ENCODE results near the gene SOWAHA. TPM values are rescaled to one million over a fixed set of nuclear protein-coding genes. Genes with fewer than 3 reads are reported as not detected.

Gene SOWAHA
- total RNA-seq, 1 experiment from 2014 or later, result 3.7 TPM

DNA sequence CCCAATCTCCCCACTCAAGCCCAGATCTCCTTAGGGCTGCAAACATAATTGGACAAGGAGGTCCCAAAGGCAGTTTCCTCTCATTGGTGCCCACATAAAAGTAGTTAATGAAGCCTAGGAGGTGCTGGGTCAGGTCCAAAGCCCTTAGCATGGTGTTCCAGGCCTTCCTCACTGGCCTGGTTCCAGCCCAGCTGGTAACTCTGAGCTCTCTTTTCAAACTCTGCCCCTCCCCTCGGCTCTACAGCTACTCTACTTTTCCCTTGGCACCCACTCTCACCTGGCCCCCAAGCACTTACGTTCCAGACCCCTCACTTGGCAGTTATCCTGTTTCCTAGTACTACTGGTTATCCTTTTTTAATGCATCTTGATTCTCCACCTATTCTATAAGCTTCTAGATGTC, 46.0 kb upstream of the SOWAHA start:
- POLR2A ChIA-PET, result no interaction called here
- no peaks in the 10 kb centered on the region for H3K9me3 Mint-ChIP-seq (ENCODE audit: unreplicated experiment)

DNA sequence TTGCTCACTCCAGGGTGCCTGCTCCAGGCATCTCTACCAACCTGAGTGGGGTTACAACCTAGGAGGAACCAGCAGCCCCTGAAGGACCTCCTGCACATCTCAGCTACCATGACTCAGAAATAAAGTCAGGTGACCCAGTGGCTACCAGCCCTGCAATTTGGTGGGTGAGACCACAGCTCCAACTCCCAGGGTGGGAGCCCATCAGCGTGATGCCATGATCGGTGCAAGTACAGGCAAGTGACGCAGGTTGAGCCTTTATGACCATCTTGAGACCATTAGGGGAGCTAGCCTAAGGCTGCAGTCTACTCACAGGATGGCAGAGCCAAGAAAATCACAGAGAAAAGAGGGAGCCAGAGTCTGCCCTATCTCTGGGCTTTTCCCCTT, 44.6 kb upstream of the SOWAHA start:
- Mint-ChIP-seq H3K4me1 (ENCODE audit: low read depth, unreplicated experiment) (no peaks in the 10 kb centered on the region), H3K27me3 (ENCODE audit: insufficient read depth, unreplicated experiment) (no peaks in the 10 kb centered on the region), H3K36me3 (ENCODE audit: insufficient read depth, unreplicated experiment) (no peaks in the 10 kb centered on the region), H3K27ac (ENCODE audit: unreplicated experiment) (no peak overlapping the region), H3K4me3 (ENCODE audit: unreplicated experiment) (no peak overlapping the region), H3K9me3 (ENCODE audit: unreplicated experiment) (no peaks in the 10 kb centered on the region)
- peaks cover 22% of the 10 kb centered on the region for H3K4me1 ChIP-seq
- no peak overlapping the region for H3K4me3 ChIP-seq (ENCODE audit: low read depth, low read length)
- no peaks in the 10 kb centered on the region for H3K9me3 ChIP-seq
- intact Hi-C loops (cut with micrococcal nuclease; ENCODE audit: unreplicated experiment), result no loop called here
- DNase-seq, result no peak
- ChIA-PET POLR2A (no interaction called here), CTCF (no interaction called here)
- H3K36me3 ChIP-seq (ENCODE audit: control insufficient read depth, insufficient read depth, low read length), result peaks cover 2% of the 10 kb centered on the region
- no TSS peak for BruUV-seq (replicated peaks)
- TF ChIP-seq, protein P1, sequence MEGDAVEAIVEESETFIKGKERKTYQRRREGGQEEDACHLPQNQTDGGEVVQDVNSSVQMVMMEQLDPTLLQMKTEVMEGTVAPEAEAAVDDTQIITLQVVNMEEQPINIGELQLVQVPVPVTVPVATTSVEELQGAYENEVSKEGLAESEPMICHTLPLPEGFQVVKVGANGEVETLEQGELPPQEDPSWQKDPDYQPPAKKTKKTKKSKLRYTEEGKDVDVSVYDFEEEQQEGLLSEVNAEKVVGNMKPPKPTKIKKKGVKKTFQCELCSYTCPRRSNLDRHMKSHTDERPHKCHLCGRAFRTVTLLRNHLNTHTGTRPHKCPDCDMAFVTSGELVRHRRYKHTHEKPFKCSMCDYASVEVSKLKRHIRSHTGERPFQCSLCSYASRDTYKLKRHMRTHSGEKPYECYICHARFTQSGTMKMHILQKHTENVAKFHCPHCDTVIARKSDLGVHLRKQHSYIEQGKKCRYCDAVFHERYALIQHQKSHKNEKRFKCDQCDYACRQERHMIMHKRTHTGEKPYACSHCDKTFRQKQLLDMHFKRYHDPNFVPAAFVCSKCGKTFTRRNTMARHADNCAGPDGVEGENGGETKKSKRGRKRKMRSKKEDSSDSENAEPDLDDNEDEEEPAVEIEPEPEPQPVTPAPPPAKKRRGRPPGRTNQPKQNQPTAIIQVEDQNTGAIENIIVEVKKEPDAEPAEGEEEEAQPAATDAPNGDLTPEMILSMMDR (IDR thresholded peaks at IDR 0.05; ENCODE audit: insufficient read depth in 1 of 2, low read depth in 1 of 2, low read length in 1 of 2, severe bottlenecking in 1 of 2, unreplicated experiment in 1 of 2), result no peak
- H3K27me3 ChIP-seq (replicated peaks; ENCODE audit: control insufficient read depth, insufficient read depth, low read length), result no peaks in the 10 kb centered on the region

More for the DNA sequence above, 46.0 kb upstream of the SOWAHA start:
- H3K4me3 Mint-ChIP-seq (ENCODE audit: unreplicated experiment), result no peak overlapping the region
- no peaks in the 10 kb centered on the region for H3K4me1 Mint-ChIP-seq (ENCODE audit: low read depth, unreplicated experiment)
- DNase-seq, result no peak
- intact Hi-C loops (cut with micrococcal nuclease; ENCODE audit: unreplicated experiment), result no loop called here
- Histone ChIP-seq H3K27me3 (replicated peaks; ENCODE audit: control insufficient read depth, insufficient read depth, low read length) (no peaks in the 10 kb centered on the region), H3K4me3 (ENCODE audit: low read depth, low read length) (no peak overlapping the region), H3K36me3 (ENCODE audit: control insufficient read depth, insufficient read depth, low read length) (peaks cover 2% of the 10 kb centered on the region), H3K4me1 (peaks cover 14% of the 10 kb centered on the region), H3K9me3 (no peaks in the 10 kb centered on the region)
- CTCF ChIA-PET, result no interaction called here
- TF ChIP-seq, protein P1 (IDR thresholded peaks at IDR 0.05; ENCODE audit: insufficient read depth in 1 of 2, low read depth in 1 of 2, low read length in 1 of 2, severe bottlenecking in 1 of 2, unreplicated experiment in 1 of 2), result no peak
- H3K27ac Mint-ChIP-seq (ENCODE audit: unreplicated experiment), result no peak overlapping the region
- no TSS peak for BruUV-seq (replicated peaks)
- no peaks in the 10 kb centered on the region for H3K27me3 Mint-ChIP-seq (ENCODE audit: insufficient read depth, unreplicated experiment)
- no peaks in the 10 kb centered on the region for H3K36me3 Mint-ChIP-seq (ENCODE audit: insufficient read depth, unreplicated experiment)

DNA sequence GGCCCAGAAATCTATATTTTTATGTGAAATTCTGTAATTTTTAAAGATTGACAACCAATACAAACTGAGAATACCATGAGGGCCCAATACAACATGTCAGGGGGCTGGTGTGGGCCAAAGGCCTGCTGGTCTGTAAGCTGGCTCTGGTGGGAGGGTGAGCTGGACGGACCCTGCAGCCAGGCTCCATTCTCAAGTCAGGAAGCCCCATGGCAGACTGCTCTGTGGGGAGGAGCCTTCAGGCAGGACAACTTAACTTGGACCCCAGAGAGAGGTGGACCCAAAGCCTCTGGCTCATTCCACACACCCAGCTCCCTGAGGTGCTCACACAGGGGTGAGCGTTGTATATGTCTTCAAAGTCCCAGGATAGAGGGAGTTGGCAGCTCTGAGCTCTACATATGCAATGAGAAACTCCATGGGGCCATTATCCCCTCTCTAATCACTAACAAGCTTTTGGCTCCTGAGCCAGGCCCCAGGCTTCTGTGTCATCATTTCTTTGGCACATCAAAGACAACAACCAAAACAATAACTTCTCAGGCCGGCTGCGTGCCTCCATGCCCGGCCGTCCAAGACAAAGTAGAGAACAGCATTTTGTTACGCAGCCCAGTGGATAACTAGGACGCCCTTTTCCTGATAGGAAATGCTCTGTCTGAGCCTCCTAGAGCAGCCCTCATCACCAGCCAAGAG, 42.5 kb upstream of the SOWAHA start:
- no peaks in the 10 kb centered on the region for H3K9me3 Mint-ChIP-seq (ENCODE audit: unreplicated experiment)
- ChIA-PET POLR2A (no interaction called here), CTCF (no interaction called here)
- H3K9me3 ChIP-seq, result no peaks in the 10 kb centered on the region
- intact Hi-C loops (cut with micrococcal nuclease; ENCODE audit: unreplicated experiment), result no loop called here
- H3K4me1 ChIP-seq, result peaks cover 29% of the 10 kb centered on the region
- TF ChIP-seq, protein P1 (IDR thresholded peaks at IDR 0.05; ENCODE audit: insufficient read depth in 1 of 2, low read depth in 1 of 2, low read length in 1 of 2, severe bottlenecking in 1 of 2, unreplicated experiment in 1 of 2), result no peak
- no peak overlapping the region for H3K4me3 ChIP-seq (ENCODE audit: low read depth, low read length)
- no peaks in the 10 kb centered on the region for H3K36me3 Mint-ChIP-seq (ENCODE audit: insufficient read depth, unreplicated experiment)
- no peak for DNase-seq
- no peak overlapping the region for H3K27ac Mint-ChIP-seq (ENCODE audit: unreplicated experiment)
- H3K4me3 Mint-ChIP-seq (ENCODE audit: unreplicated experiment), result no peak overlapping the region
- H3K27me3 ChIP-seq (replicated peaks; ENCODE audit: control insufficient read depth, insufficient read depth, low read length), result no peaks in the 10 kb centered on the region
- BruUV-seq (replicated peaks), result no TSS peak
- no peaks in the 10 kb centered on the region for H3K36me3 ChIP-seq (ENCODE audit: control insufficient read depth, insufficient read depth, low read length)
- H3K27me3 Mint-ChIP-seq (ENCODE audit: insufficient read depth, unreplicated experiment), result no peaks in the 10 kb centered on the region
- H3K4me1 Mint-ChIP-seq (ENCODE audit: low read depth, unreplicated experiment), result peaks cover 13% of the 10 kb centered on the region

Measured in Caco-2 (cell line).